GM19468 (cell line): Measurements from ENCODE around the gene MS4A15.
"Not testable (repeated sequence)": the region's sequence is repeated elsewhere in the genome, so short reads cannot be mapped to it uniquely, and the experiment has no call there.

Experiments used
- ATAC-seq: cut with Tn5 transposase; IDR thresholded peaks from one replicate; pipeline ENCODE4 v1.9.1; 2021; ENCODE audit warnings: mild to moderate bottlenecking, moderate library complexity, moderate number of reproducible peaks; ENCODE audit not compliant: unreplicated experiment; ENCODE audit errors: extremely low read depth

Gene MS4A15, protein sequence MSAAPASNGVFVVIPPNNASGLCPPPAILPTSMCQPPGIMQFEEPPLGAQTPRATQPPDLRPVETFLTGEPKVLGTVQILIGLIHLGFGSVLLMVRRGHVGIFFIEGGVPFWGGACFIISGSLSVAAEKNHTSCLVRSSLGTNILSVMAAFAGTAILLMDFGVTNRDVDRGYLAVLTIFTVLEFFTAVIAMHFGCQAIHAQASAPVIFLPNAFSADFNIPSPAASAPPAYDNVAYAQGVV

DNA sequence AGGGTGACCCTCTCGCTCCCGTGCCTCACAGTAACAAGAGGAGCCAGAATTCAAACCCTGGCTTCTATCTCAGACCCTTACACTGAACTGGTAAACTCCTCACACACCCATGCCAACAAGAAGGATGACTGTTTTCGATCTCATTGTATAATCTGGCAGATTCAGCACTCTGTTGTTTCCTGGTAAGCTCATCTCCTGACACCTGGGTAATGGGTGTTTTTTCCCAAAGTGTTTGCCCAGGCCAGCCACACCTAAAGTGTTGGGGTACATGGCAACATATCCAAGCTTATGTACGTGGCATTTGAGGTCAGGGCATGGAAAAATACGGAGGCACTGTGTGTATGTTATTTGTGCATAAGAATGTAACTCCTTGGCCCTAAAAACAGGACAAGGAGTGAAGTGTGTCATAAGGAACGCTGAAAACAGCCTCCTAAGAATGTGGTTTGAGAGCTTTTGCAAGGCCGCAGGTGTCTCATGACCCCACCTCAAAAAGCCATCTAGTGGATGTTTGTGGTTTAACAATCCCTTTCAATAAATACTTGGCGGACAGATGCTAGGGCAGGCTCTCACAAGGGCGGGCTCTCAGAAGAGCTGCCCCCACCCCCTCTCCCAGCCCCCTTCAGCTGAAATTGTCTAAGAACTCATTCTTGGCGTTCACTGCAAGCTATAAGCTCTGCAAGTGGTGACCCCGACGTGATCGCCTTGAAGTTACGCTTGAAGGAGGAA is at the start of gene MS4A15:
Gene MS4A15, plus strand, starts transcription at position 561 of the 726 bp plus-strand sequence. CDS start 6,867 bp downstream, outside the sequence.
- ATAC-seq = no peak

DNA sequence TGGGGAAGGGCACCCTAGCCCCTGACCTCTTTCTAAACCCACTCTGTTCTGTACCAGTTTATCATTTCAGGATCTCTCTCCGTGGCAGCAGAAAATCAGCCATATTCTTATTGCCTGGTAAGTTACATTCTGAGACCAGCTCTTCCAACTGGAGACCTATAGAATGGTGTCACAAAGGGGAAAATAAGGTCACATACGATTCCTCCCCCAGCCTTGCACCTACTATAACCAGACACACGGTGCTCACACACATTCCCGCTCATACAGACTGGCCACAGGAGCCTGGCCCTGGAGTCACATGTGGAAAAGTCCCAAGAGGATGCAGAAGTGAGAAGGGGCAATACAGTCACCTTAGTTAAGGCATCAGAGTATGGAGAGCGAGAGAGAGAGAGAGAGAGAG is 49.7 kb upstream of the MS4A15 start:
- ATAC-seq = no peak

DNA sequence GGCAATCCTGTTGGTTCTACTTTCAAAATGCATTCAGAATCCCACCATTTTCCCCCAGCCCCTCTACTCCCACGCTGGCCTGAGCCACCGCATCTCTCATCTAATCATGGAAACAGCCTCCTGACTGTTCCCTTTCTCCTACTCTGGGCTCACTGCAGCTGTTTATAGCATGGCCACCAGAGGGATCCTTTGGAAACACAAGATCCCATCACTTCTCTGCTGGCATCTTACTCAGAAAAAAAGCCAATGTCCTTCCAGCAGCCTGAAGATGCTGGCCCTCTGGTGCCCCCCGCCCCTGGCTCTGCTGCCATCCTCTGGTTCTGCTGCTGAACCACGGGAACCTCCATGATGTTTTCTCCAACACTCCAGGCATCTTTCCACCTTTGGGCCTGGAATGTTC is 46.2 kb upstream of the MS4A15 start:
- no peak for ATAC-seq

DNA sequence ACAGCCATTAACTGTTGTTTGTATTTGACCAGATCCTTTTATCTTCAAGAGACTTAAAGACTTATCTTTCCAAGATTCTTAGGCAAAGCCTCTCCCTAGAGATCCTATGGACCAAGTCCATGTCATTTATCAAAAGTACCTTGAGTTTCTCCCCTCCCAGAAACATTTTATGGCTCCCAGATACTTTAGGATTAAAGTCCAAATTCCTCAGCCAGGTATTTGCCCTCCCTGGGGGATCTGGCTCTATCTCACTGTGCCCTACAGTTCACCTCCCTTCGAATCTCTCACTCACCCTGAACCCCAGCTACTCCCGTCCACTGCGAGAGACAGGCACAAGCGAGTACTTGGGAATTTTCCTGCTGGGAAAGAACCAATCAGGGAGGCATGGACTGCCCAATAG is 45.4 kb upstream of the MS4A15 start:
- no peak for ATAC-seq

DNA sequence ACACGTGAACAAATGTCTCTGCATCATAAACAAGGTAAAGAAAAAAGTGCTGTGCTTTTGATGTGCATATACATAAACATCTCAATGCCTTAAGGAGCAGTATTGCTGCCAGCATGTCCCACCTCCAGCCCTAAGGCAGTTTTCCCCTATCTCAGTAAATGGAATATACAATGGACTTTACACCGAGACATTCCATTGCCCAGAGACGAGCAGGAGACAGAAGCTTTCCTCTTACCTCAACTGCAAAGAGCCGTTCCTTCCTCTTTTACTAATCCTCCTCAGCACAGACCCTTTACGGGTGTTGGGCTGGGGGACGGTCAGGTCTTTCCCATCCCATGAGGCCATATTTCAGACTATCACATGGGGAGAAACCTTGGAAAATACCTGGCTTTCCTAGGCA is 43.2 kb upstream of the MS4A15 start:
- ATAC-seq = not testable (repeated sequence)

DNA sequence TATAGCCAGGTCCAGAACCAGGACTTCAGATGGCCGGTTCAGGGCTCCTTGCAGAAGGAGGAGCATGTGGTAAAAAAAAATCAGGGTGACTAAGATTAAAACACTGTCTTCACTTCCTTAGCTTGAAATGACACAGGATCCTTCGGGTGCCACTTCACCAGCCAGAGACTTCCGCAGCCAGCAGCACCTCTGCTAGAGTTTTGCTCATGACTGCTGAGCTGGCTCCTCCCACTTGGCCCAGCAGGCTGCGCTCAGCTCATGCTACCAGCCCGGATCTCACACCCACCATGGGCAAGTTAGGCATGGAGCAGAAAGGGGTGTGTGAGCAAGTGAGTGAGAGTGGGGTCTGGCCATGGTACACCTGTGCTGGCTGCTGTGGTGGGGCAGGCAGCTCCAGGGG is 38.7 kb upstream of the MS4A15 start:
- ATAC-seq = no peak

DNA sequence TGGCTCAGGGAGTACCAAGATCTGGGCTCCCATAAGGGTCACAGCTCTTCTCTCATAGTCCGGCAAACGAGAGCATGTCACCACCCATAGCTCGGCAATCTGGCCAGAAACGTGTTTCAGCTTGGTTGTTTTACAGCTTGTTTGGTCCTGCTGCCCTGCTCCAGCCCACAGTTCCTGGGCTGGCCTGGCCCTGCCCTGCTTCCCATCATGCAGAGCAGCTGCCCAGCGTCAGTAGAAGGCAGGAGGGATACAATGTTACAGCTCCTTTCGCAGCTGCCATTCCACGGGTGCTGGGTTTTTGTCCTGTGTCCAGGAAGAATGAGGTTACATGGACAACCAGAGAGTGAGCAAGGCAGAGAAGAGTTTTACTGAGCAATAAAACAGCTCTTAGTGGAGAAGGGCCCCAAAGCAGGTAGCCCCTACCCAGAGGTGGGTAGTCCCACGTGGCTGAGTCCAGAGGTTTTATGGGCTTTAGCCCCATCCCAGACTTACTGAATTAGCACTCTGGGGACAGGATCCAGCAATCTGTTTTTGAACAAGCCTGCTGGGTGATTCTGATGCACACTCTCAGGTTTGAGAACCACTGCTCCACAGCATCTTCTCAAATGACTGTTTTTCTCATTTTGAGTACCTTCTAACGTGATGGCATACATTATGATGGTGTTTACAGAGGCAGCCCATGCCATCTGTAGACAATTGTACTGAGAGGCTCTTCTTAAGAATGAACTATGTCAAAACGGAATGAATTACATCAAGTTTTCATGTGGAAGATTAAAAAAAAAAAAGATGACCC is 37.9 kb upstream of the MS4A15 start:
- no peak for ATAC-seq

DNA sequence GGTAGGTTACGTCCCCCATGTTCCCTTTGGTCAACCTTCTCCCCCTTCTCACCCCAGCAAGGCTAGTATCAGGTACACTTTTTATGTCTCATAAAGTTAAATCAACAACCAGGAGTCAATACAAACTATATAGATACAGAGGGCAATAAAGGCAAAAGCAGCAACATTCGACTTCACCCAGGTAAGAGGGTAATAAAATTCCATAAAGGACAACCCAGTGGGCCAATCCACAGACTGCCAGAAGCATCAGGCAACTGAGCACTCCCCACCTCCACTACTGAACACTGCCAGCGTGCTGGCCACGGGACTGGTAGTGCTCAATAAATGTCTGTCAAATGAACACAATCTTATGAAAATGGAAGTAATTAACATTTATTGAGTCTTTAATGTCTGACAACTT is 37.3 kb upstream of the MS4A15 start:
- ATAC-seq = no peak

DNA sequence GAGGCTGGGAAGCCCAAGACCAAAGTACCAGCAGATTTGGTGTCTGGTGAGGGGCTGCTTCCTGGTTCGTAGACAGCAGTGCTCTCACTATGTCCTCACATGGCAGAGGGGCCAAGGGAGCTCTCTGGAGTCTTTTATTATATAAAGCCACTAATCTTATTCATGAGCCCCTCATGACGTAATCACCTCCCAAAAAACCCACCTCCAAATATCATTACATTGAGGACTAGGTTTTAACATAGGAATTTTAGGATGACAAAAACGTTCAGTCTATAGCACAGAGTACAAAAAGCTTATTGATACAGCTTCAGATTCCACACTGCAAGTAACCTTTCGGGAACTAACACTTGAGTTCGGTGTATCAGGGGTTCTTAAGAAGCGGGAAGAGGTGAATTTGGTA is 36.2 kb upstream of the MS4A15 start:
- no peak for ATAC-seq

DNA sequence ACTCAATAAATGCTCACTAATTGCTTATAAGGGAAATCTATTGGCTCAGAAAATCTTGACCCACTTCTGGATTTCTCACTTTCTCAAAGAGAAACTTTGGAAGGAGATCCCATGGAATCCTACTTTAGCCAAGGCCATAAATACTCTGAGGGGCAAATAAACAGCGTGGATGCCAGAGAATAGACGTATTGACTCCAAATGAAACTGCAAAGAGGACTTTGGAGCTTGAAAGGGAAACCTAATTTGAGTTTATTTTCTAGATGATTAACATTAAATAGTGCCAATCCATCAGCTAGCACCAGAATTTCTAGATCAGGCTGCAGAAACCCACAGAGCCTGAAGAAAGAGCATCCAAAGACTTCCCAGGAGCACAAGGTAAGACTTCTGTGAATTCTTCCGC is 32.2 kb upstream of the MS4A15 start, which contains the start of gene MS4A18:
Gene MS4A18, plus strand, starts transcription at position 301 of the 400 bp plus-strand sequence.
- ATAC-seq = no peak

DNA sequence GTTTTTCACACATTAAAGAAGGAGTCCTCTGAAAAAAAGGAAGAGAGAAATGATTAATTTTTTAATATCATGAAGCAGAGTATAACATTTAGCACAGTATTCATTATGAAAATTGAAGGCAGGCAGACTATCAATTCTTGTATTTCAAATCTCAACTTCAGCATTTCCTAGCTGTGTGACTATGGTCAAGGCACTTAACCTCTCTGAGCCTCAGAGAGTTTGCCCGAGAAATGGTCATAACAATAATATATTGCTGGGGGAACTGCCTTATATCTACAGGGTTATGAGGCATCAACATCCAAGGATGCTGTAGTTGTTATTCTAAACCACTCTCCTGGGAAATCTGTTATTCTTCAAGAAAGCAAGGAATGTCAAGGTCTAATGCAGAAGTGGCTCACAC is 31.1 kb upstream of the MS4A15 start:
- ATAC-seq = no peak

DNA sequence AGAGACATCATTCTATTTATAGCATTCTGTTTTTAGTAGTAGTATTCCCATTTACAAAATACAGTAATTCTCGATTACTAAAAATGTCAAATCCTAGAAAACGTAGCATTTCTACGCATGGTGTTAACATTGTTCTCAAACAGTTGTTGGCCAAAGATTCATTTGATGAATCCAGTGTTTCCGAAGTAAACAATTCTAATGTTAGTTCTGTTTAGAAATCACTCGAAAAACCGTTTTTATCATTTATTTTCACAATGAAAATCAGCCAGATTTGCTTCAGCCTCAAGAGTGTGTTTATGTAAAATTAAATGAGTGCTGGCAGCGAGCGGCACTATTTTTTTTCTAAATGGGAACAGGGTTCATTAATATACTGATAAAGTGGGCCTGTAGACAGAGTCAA is 25.1 kb upstream of the MS4A15 start:
- no peak for ATAC-seq

DNA sequence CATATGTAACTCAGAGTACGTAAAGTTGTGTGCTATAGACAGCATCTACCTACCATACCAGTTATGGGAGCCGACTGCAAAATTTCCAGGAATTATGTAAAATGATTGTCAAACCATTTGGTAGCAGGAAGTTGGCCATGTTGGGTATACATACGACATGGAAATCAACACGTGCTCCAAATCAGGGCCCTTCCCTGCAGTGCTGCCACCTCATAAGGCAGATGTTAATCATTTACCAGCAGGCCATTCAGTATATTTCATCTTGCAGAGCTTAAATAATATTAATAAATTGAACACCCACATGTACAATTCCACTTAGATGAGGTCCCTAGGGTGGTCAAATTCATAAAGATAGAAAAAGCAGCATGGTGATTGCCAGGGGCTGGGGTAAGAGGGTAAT is 22.4 kb upstream of the MS4A15 start:
- ATAC-seq = no peak

DNA sequence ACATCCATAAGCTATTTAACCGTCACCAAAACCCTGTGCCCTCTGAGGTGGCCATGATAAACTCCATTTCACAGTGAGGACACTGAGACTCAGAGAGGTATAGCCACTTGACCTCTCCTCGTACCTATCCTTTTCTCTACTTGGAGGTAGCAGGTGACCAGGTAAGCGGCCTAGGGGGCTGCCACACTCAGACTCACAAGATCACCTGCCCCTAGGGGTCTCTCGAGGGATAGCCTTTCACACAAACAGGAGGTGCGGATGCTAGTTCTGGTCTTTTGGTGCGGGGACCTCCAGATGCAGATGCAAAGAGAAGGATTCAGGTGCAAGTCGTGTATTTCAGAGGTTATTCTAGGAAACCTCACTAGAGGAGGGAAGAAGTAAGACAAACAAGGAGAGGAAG is 17.6 kb upstream of the MS4A15 start:
- no peak for ATAC-seq

DNA sequence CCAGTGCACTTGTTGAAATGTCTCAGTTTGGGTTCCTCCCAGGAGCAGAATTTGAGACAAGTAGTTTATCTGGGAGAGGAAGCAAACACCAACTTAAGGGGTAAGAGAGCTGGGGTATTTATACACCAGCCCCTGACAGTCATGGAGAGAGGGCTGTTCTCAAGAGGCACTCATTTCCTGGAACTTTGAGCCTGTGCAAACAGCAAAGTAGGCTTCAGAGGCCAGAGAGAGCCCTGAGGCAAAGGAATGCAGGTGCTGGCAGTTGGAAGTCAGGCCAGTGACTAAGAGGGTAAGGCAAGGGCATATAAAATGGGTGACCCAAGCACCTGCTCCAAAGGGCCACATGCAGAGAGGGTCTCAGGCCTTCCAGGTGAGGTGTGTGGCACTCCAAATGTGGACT is 16.1 kb upstream of the MS4A15 start:
- ATAC-seq = no peak

DNA sequence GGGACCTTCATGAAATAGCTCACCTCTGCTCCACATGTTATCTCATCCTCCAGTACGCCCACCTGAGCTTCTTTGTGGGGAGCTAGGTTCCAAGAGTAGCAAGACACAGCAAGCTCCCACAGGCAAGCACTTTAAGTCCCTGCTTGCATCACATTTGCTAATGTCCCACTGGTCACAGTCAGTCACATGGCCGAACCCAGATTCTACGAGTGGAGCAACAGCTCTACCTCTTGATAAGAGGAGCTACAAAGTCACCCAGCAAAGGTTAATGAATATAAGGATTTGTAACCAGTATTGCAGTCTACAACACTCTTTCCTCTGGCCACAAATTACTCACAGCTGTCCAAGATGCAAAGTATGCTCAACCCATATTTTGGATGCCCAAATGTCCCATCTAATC is 15.2 kb upstream of the MS4A15 start:
- no peak for ATAC-seq

DNA sequence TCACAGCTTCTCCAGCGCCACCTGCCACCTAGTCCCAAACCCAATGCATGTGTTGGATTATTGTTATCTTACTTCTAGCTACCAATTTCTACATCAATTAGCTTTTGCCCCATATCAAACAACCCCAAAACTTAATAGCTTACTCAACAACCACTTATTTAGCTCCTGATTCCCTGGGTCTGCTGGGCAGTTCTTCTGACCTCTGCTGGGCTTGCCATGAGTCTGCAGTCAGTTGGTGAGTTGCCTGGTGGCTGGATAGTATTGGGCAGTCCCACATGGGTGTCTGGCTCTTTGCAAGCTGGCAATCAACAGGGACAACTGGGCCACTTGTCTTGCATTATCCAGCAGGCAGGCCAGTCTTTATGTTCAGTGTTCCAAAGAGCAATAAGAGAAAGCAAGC is 13.6 kb upstream of the MS4A15 start:
- ATAC-seq = no peak

DNA sequence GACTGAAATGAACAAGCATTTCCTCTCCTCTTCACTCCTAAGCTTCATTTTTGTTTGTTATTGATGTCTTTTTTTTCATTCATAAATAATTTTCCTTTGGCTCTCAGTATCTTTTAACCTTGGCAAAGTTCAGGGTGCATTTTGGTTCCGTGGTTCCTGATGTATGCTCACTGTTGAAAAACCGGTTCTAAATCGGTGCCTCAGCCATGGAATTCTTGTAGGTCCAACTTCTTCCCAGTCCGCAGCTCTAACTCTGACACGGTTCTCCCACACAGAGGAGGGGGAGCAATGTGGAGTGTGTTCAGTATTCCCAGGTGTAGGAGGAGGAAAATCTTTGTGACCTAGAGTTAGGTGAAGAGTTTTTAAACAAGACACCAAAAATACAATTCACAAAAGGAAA is 12.6 kb upstream of the MS4A15 start:
- no peak for ATAC-seq

DNA sequence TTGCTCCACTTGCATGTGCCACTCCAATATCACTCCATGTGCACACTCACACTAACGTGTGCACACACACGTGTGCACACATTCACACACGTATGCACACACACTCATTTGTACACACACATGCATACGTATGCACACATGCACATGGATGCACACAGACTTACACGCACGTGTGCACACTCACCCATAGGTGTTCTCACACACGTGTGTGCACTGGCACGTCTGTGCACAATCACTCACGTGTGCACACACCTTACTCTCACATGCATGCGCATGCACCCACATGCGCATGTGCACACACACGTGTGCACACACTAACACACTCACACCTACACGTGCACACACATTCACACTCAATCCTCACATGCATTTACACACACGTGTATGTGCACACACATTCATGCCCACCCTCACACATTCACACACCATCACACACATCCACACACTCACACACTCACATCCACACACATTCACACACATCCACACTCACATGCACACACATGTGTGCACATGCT is 9.3 kb upstream of the MS4A15 start:
- ATAC-seq = no peak

DNA sequence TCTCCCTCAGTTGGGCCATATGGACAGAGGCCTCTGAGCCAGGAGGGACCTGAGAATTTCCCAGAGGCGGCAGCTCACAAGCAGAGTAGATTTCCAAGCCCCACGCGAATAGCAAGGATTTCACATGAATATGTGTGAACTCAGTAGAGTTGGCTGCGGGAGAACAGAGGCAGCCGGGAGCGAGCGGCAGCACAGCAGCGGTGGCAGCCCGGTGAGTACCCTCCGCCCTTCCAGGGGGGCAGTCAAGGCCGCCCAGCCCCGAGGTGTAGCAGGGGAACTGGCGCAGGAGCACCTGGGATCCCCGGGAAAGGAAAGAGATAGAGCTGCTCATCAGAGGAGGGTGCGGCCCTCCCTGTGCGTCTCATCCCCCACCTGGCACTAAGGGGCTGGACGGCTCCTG is 8.4 kb upstream of the MS4A15 start:
- ATAC-seq = no peak

DNA sequence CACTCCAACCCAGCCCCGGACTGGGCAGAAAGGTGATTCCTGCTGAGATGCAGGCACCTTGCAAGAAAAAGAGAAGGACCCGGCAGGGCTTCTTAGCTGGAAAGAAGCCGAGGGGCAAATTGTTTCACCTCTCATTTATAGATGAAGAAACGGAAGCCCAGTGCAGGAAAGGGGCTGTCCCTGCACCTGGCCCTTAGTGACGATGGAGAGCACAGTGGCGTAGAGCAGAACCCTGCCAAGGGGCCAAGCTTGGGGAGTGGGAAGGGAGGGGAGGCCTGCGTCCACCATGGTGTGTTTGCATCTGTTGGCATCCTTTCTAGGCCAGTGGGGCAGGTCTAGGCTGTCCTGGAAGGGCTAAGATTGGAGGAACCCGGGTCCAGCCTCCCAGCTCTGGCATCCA is 7.8 kb upstream of the MS4A15 start:
- no peak for ATAC-seq
